Stimulated activated CD8-positive, alpha-beta memory T cell treated with anti-CD3 and anti-CD28 coated beads, Interleukin-4, amount 100 ng/mL, for 1 hour (primary cell): ENCODE measurements around the gene MDH1B.

Source experiments
- DNase-seq, 2 donors: peaks; one replicate each; pipeline ENCODE4 v3.0.0-alpha.2; 2020; ENCODE audit warnings: low read depth in 2 of 2, low spot score in 1 of 2

The MDH1B gene

GRCh38 chr2:206698811-206699210, 66.3 kb downstream of the MDH1B start:
- no peak for DNase-seq

- no peak for DNase-seq
Measured at GRCh38 chr2:206696910-206697309, 68.2 kb downstream of the MDH1B start.

- DNase-seq: no peak
Measured at GRCh38 chr2:206693399-206694137, 71.6 kb downstream of the MDH1B start.

GRCh38 chr2:206692971-206693370, 72.2 kb downstream of the MDH1B start:
- DNase-seq: no peak

- DNase-seq: no peak
Measured at GRCh38 chr2:206688990-206689389, 76.1 kb downstream of the MDH1B start.

- DNase-seq: no peak
Measured at GRCh38 chr2:206688453-206688852, 76.7 kb downstream of the MDH1B start.
